ENCODE data around the gene MITF.
"Not testable (repeated sequence)": the region's sequence is repeated elsewhere in the genome, so short reads cannot be mapped to it uniquely, and the experiment has no call there.

The MITF gene

DNA sequence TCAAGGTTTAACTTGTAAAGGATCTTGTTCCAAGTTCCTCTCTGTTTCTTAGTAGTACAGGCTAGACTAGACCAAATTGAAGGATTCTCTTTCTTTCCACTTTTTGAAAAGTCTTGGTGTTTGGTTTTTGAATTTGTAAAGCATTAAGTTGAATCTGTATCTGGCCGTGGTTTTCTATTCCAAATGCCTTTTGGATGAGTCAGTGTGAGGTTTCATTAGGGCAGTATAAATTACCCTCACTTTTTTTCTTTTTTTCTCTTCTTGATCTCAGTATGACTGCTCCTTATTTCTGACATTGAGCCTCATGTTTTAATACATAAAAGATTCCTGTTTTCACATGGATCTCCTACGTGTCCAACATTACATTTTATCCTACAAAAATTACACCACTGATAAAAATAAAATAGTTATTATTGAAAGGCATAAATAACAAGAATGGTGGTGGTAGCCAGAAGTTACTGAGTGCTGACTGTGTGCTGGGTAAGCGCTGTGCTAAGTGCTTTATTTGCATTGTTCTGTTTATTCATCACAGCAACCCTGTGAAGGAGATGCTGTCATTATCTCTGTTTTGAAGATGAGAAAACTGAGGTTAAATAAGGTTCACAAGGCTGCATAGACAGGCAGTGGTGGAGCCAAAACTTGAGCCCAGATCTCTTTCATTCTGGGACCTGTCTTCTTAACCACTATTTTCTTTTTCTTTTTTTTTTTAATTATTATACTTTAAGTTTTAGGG, 48.3 kb downstream of the MITF start:
- DNase-seq (ENCODE audit: low spot score), result no peak

DNA sequence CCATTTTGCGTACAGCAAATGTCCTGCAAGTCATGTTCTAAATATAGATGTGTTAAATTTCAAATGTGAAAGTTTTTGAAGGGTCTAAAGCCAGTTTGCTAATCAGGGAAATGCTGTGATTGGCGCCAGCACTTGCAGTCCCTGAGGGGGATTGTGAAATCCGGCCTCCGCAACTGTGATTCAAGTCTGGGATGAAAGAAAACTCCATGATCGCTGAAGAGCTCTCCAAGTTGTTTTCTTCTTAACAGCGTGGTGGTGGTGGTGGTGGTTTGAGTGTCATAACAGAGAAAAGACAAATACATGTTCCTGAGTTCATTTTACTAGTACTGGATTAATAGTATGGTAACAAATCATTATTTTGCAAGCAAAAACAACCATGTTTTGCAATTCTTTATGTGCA, 51.8 kb downstream of the MITF start:
- DNase-seq (ENCODE audit: low spot score), result no peak

- DNase-seq (ENCODE audit: low spot score), result peak; percentile 14
Measured at GRCh38 chr3:69791919-69792399, 52.7 kb downstream of the MITF start.

- DNase-seq (ENCODE audit: low spot score), result not testable (repeated sequence)
Measured at GRCh38 chr3:69796126-69796525, 56.9 kb downstream of the MITF start.

GRCh38 chr3:69803681-69804270, 64.5 kb downstream of the MITF start:
- DNase-seq (ENCODE audit: low spot score), result no peak

- no peak for DNase-seq (ENCODE audit: low spot score)
Measured at GRCh38 chr3:69805491-69805890, 66.2 kb downstream of the MITF start.

DNA sequence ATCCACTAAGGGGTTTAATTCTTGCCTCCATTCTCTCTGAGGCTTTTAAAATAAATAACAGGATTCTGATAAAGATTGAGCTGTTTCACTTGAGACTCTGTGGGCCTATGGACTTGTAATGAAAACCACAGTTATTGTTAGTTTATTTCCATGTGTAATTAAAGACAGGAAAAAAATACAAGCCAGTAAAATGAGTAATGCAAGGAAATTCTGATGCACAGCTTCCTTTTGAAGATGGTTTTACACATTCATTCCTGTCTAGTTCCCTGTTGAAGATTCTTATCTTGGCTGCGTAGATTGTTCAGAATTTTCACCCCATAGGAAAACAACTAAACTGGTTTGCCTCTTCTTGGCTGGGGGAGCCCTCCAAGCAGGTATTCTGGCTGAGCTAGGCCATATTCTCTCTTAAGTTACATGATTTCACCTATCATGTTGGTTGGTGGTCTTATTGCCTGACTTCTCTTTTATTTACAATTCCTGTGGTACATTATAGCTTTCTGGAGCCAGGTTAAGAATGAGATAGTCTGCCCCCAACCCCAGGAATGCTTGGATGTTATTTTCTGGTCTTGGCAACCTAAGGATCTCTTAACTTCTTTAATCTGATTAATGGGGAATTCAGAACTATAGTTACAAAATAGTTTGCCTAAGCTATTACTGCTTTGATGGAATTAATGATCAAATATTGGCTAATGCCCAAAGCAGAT, 67.6 kb downstream of the MITF start:
- no peak for DNase-seq (ENCODE audit: low spot score)

GRCh38 chr3:69807674-69808073, 68.4 kb downstream of the MITF start:
- DNase-seq (ENCODE audit: low spot score), result no peak

DNA sequence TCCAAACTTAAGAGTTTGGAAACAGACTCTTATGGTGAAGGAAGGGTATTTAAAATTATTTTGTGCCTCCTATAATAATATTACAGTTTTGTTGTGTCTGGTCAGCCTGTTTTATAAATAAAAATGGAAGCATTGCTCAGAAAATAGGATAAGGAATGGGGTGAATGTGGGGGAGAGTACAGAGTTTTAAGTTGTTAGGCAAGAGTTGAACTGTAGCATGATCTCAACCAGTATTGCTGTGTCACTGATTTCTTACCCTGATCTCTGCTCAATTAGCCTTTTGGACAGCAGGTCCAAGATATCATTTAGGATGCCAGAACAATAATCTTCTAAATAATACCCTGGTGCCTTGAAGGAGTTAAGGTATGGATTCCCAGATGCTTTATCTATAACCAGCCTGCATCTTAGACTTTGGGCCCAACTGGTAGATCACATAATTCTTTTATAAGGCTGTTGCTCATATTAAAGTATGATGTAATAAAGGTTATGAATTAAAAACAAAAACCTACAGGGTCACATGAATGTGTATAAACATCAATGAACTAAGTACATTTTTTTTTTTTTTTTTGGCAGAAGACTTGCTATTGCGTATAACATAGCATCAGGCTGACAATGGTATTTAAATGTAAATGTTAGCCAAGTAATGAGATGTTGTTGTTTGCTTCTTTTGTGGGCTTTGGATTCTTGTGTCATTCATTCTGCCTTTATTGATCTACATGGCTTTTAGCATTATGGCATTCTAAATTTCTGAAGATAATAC, 70.0 kb downstream of the MITF start:
- DNase-seq (ENCODE audit: low spot score), result no peak

DNA sequence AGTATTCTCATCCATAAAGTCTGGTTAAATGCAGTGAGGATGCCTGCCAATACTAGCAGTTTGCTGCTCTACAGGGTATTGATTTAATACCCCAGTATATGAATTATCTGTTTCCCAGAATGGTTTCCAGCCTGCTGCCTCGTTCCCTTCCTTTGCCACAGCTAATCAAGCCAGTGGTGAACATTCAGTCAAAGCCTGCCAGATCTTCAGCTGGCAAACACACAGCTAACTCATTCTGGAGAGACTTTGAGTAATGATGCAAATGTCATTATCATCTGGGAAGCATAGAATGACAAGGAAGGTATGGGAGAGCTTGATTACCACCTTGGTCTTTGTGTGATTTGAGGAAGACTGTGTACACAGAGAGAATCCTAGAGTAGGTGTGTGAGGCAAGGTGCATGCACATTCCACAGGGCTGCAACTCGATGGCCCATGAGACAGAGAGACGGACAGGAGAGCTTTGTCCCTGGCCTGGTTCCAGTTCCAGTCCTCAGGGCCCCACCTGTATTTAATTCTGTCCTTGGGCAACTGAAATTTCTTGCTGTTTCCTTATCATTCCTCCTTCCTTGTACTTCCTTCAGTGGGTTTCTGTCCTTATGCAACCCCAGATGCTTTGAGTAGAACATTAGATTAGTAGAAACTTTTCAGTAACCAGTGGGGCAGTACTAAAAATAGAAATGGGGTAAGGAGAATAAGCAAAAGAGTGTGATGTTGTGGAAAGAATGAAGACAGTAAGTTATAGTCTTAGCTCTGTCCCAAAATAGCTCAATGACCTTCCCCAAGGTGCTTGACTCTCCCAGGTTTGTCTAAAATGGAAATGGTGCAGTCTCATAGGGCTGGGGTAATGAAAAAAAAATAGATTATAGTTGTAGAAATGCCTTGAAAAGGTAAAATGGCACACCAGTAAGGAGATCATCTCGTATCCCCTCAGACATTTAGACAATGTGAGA, 72.5 kb downstream of the MITF start:
- no peak for DNase-seq (ENCODE audit: low spot score)

DNA sequence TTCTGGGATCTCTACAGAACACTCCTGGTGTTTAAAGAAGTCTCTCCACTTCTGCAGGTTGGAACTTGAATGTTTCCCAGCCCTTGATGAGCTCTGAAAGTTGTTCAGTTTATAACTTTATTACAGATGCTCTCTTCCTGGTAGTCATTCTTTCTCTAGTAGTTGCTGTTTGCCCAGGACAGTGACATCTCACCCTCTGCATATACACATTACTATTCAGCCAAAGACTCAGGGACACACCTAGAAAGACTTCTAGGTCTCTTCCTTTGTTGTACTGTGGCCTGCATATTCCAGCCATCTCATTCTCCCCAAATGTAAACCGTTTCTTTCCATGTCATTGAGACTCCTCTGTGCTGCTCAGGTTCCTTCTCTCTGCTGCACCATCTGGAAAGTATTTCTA, 76.7 kb downstream of the MITF start:
- no peak for DNase-seq (ENCODE audit: low spot score)

DNA sequence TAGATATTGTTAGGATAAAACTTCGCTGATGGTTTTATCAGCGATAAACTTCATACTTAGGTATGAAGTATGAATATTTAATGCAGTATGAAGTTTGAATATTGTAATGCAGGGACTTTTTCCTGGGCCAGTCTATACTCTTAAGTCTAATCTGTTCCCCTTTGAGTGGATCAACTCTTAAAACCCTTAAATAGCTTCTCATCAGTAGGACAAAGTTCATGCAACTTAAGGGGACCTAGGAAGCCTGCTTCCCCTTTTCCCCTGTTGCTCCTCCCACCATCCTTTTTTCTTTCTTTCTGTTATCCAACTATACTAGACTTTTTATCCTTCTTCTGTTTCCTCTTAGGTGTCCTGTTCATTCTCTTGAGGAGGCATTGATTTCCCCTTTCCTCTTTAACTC, 78.7 kb downstream of the MITF start:
- no peak for DNase-seq (ENCODE audit: low spot score)

- DNase-seq (ENCODE audit: low spot score), result no peak
Measured at GRCh38 chr3:69819282-69819681, 80.0 kb downstream of the MITF start.

DNA sequence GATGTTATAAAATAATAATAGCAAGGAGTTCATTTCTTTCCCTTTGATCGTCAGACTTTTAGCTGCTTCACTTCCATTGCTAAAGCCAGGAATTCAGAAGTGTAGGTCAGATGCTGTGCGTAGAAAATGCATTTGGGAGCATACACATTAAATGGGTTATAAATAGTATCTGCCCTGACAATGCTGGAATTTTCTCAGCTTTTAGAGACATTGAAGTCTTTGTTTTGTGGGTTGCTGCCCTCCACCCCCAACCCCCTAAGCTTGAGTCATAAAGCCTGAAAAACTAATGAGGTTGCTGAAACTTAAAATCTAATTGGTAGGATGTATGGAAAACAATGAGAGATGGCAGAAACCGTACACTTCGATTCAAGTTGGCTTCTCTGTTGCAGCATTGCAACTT, 81.9 kb downstream of the MITF start:
- DNase-seq (ENCODE audit: low spot score), result no peak

DNA sequence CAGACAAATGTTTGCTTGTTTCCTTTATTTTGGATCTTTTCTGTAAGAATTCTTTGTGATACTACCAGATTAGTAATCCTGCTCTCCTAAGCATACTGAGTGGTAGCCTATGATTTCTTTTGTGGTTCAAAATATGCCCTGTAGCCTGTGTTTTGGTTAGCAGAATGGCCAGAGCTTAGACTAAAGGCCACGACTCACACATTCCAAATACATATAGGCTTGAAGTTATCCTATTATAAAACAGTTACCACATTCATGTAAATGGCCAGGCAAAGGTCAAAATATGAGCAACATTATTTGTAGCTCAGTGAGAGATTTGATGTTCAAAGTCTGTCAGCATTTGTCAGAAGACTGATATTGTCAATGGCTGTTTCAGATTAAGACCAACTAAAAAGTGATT, 84.5 kb downstream of the MITF start:
- DNase-seq (ENCODE audit: low spot score), result no peak

- DNase-seq (ENCODE audit: low spot score), result no peak
Measured at GRCh38 chr3:69825446-69825845, 86.2 kb downstream of the MITF start.

GRCh38 chr3:69827127-69827526, 87.9 kb downstream of the MITF start:
- no peak for DNase-seq (ENCODE audit: low spot score)

DNA sequence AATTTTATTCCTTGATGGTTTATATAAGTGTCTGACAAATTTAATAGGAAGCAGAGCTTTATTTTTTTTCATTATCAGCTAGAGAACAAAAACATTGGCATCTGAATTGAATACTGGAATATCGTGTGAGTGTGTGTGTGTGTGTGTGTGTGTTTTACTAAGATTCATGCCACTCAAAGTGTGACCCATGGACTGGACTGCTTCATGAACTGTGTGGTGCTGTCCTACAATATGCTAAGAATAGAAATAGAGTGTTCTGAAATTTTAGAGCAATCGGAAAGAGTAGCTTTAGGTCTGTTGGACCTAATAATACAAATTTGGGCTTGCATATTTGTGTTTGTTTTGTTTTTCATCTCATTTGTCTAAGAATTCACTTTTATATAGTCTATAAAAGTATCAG, 89.6 kb downstream of the MITF start:
- DNase-seq (ENCODE audit: low spot score), result no peak

DNA sequence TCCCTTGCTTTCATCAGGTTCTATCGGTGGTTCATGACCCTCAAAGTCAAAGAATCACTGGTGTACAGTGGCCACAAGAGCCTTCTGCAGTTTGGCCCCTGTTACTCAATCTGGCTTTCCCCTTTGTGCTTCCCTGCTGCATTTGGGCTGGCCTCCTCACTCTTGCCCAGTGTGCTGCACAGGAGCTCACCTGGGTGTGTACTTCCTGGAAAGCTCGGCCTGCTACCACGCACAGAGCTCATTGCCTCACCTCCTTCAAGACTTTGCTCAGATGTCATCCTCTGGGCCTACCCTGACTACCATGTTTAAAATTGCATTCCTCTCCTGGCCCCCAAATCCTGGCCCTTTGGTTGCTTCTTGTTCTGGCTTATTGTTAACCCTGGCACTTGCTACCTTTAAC, 90.9 kb downstream of the MITF start:
- DNase-seq (ENCODE audit: low spot score), result no peak

DNA sequence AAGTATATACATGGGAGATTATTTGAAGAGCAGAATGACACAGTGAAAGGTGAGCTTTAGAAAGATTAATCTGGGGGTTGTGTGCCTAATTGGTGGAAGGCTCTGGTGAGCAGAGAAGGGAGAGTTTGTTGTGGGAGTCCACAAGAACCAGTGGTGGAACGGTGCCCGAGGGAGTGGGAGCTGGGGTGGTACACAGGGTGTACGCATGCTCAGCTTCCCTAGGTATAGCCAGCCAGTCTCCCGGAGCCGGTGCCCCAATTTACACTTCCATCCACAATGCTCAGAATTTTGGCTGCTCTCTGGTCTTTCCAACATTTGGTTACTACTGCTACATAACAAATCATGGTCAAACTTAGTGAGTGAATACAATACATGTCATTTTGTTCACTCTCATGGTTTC, 92.5 kb downstream of the MITF start:
- no peak for DNase-seq (ENCODE audit: low spot score)

GRCh38 chr3:69833591-69833990, 94.3 kb downstream of the MITF start:
- no peak for DNase-seq (ENCODE audit: low spot score)

Data from NAMALWA (cell line).